Breast epithelium (tissue), 4 donors: ENCODE results near the gene CSH2. TPM values are rescaled to one million over a fixed set of nuclear protein-coding genes. Genes with fewer than 3 reads are reported as not detected.
"Not testable (repeated sequence)": the region's sequence is repeated elsewhere in the genome, so short reads cannot be mapped to it uniquely, and the experiment has no call there.

Source experiments
- DNase-seq, 2 donors: peaks; one replicate each; pipeline ENCODE4 v3.0.0-alpha.2; 2019; ENCODE audit warnings: low spot score in 2 of 2
- H3K27ac ChIP-seq, 2 donors: fragments of 200-600 bp; sonication (generic) in 1 of 2; one replicate each; pipeline ENCODE4 v1.5.1; 2016 to 2019; ENCODE audit warnings: mild to moderate bottlenecking in 1 of 2
- H3K27me3 ChIP-seq, 2 donors: fragments of 200-600 bp; sonication (generic) in 1 of 2; one replicate each; pipeline versions ENCODE4 v1.5.1 to v1.6.0; 2017 to 2019; ENCODE audit warnings: control low read depth in 1 of 2, mild to moderate bottlenecking in 1 of 2
- H3K36me3 ChIP-seq: fragments of 200-600 bp; one replicate; pipeline ENCODE4 v1.5.1; 2019
- H3K4me1 ChIP-seq, 2 donors: fragments of 200-600 bp; sonication (generic); one replicate each; pipeline ENCODE4 v1.5.1; 2016 to 2019; ENCODE audit warnings: control low read depth in 1 of 2
- H3K4me3 ChIP-seq, 3 donors: fragments of 200-600 bp; sonication (generic); 1 replicate in 2 of 3; 2 replicates in 1 of 3; pipeline ENCODE4 v1.5.1; 2016 to 2019; ENCODE audit warnings: mild to moderate bottlenecking in 3 of 3, moderate library complexity in 2 of 3
- H3K9me3 ChIP-seq, 2 donors: fragments of 200-600 bp; sonication (generic) in 1 of 2; one replicate each; pipeline ENCODE4 v1.5.1; 2016 to 2019; ENCODE audit warnings: control low read depth in 1 of 2
- POLR2A ChIP-seq: fragments of 450-650 bp; IDR thresholded peaks from one replicate; pipeline ENCODE4 v1.6.1; 2016; ENCODE audit warnings: antibody characterized with exemption, mild to moderate bottlenecking, moderate library complexity
- POLR2AphosphoS5 ChIP-seq, 3 donors: sonication (generic); formaldehyde crosslinking; IDR thresholded peaks; one replicate each; pipeline ENCODE4 v1.6.1; 2017; ENCODE audit warnings: antibody characterized with exemption in 3 of 3
- intact Hi-C: fragments of 100-400 bp; cut with DNase I; formaldehyde crosslinking; loops from one replicate; pipeline ENCODE4 v1.15.1; 2023; ENCODE audit warnings: low total_unique reads
- total RNA-seq, 3 donors: library from RNA; depleted of rRNA; stranded (reverse); fragments of >200 nt; gene quantifications; one replicate each; pipeline ENCODE4 v1.1.0, GENCODE V29; 2016
- TF ChIP-seq, protein P1 (sequence below), 3 donors: fragments of 450-650 bp; IDR thresholded peaks; one replicate each; pipeline ENCODE4 v1.5.1; 2016 to 2017; ENCODE audit warnings: antibody characterized with exemption in 3 of 3, mild to moderate bottlenecking in 3 of 3, moderate library complexity in 3 of 3

Gene CSH2
- total RNA-seq, 3 donors from 2014 or later = not detected

DNA sequence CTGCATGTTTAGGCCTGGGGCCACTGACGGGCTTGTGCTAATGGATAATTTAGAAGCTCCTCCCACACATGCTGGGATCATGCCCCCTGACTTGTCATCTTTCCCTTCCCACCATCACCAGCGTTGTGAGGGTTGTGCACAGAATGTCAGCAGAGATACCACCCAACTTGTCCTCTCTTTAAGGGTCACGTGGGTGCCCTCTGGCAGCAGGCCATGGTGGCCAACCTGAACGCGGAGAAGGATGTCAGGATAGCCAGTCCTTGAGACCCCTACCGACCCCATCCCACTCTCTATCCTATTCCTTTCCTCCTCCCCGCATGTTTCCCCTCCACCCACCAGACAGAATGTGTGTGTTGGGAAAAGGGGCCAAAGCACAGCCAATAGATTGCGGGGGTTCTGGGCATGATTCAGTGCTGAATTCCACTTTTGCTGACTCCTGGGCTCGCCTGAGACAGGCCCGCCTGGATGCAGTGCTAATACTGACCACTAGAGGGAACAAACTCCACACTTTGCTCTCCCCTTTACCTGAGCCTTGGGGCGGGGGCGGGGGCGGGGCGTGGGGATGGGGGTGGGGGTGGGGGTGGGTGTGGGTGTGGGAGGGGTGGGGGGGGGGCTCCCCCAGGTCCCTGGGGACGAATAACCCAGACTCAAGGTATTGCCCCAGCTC lies 8.6 kb upstream of the CSH2 start, which contains the start of gene GH2:
GH2 (minus strand) TSS at position 10 of the 667 bp plus-strand sequence. CDS start 143 bp downstream, outside the sequence.
- intact Hi-C loops = no loop called here
- Histone ChIP-seq H3K36me3 (no peaks in the 10 kb centered on the region), H3K27me3 (no peaks in the 10 kb centered on the region), H3K4me1 (no peaks in the 10 kb centered on the region), H3K9me3 (no peaks in the 10 kb centered on the region), H3K4me3 (no peak within 1 kb of the TSS), H3K27ac (no peak within 1 kb of the TSS)
- DNase-seq = no peak
- TF ChIP-seq, protein P1, sequence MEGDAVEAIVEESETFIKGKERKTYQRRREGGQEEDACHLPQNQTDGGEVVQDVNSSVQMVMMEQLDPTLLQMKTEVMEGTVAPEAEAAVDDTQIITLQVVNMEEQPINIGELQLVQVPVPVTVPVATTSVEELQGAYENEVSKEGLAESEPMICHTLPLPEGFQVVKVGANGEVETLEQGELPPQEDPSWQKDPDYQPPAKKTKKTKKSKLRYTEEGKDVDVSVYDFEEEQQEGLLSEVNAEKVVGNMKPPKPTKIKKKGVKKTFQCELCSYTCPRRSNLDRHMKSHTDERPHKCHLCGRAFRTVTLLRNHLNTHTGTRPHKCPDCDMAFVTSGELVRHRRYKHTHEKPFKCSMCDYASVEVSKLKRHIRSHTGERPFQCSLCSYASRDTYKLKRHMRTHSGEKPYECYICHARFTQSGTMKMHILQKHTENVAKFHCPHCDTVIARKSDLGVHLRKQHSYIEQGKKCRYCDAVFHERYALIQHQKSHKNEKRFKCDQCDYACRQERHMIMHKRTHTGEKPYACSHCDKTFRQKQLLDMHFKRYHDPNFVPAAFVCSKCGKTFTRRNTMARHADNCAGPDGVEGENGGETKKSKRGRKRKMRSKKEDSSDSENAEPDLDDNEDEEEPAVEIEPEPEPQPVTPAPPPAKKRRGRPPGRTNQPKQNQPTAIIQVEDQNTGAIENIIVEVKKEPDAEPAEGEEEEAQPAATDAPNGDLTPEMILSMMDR (IDR thresholded peaks at IDR 0.05) = peak in 2 of 3 donors; percentile 21 to 30
- TF ChIP-seq POLR2AphosphoS5 (IDR thresholded peaks at IDR 0.05) = no peak
- TF ChIP-seq POLR2A = no peak

DNA sequence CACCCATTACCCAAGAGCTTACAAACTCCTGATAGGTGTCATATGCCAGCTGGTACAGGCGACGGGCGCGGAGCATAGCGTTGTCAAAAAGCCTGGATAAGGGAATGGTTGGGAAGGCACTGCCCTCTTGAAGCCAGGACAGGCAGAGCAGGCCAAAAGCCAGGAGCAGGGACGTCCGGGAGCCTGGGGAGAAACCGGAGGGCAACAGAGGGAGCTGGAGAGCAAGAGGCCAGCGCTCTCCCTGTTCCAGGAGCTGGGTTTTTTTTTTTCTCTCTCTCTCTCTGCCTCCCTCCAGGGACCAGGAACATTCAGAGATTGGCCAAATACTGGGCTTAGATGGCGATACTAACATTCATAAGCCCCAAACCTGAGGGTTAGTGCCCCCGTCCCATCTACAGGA lies 7.9 kb upstream of the CSH2 start:
- intact Hi-C loops, H3K4me3 ChIP-seq, H3K9me3 ChIP-seq, H3K27ac ChIP-seq, DNase-seq, H3K36me3 ChIP-seq, H3K4me1 ChIP-seq, H3K27me3 ChIP-seq: not testable (repeated sequence)

DNA sequence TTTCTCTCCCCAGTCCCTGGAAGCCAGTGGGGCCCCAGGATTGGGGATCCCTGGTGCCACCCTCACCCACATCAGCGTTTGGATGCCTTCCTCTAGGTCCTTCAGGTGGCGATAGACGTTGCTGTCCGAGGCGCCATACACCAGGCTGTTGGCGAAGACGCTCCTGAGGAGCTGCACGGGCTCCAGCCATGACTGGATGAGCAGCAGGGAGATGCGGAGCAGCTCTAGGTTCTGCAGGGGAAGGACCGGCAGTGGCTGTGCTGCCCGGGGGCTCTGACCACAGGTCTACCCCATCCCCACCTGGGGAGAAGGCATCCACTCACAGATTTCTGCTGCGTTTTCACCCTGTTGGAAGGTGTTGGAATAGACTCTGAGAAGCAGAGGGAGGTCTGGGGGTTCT lies 7.2 kb upstream of the CSH2 start:
- intact Hi-C loops = no loop called here
- H3K36me3 ChIP-seq = no peaks in the 10 kb centered on the region
- no peak for DNase-seq
- TF ChIP-seq, protein P1 (IDR thresholded peaks at IDR 0.05) = no peak
- TF ChIP-seq POLR2A = no peak
- no peak for TF ChIP-seq POLR2AphosphoS5 (IDR thresholded peaks at IDR 0.05)
- H3K27me3 ChIP-seq = no peaks in the 10 kb centered on the region
- no peaks in the 10 kb centered on the region for H3K4me1 ChIP-seq
- H3K9me3 ChIP-seq = no peaks in the 10 kb centered on the region
- no peak overlapping the region for H3K4me3 ChIP-seq
- no peak overlapping the region for H3K27ac ChIP-seq

DNA sequence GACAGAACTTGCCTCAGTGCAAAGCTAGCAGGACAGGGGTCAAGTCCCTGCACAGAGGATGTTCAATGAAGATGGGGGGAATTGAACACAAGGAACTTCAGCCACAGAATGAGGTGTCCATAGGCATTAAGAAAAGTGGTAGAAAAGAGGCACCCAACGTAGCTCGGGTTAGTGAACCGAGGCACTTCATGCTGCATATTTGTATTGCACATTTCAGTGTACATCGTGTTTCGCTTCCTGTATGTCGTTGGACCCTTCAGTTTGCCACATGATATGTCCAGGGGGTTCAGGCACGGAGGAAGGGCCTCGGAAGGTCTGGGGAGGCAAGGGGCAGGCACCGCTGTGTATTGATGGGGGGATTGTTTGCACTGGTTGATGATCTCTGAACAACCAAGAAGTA lies 4.9 kb upstream of the CSH2 start:
- H3K4me3 ChIP-seq, H3K36me3 ChIP-seq, H3K4me1 ChIP-seq, intact Hi-C loops, DNase-seq, H3K27me3 ChIP-seq, H3K27ac ChIP-seq, H3K9me3 ChIP-seq: not testable (repeated sequence)

DNA sequence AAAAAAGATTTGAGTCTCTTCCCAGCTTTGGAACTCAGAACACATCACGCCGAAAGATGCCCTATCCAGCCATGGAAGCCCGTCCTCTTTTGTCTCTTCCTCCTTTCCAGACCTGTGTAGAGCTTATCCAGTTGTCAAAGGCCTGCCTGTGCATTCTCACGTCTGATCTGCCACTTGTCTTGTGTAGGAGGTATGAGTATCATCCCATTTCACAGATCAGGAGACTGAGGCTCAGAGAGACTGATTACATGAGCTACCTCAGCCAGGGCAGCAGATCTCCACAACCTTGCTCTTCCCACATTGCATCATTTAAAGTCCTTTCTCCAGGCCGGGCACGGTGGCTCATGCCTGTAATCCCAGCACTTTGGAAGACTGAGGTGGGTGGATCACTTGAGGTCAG lies 1.2 kb upstream of the CSH2 start:
- intact Hi-C loops, H3K27ac ChIP-seq, H3K27me3 ChIP-seq, DNase-seq, H3K36me3 ChIP-seq, H3K4me1 ChIP-seq, H3K4me3 ChIP-seq, H3K9me3 ChIP-seq: not testable (repeated sequence)

DNA sequence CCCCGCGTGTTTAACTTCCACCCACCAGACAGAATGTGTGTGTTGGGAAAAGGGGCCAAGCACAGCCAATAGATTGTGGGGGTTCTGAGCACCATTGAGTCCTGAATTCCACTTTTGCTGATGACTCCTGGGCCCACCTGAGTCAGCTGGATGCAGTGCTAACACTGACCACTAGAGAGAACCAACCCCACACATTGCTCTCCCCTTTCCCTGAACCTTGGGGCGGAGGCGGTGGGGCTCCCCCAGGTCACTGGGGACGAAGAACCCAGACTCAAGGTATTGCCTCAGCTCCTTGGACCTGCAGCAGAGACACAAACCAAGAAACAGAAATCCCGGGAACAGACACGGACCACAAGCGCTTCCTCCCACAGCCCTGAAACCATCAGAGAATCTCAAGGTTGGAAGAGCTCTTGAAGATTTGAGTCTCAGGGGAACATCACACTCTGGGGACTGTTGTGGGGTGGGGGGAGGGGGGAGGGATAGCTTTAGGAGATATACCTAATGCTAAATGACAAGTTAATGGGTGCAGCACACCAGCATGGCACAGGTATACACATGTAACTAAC lies 667 bp upstream of the CSH2 start:
- H3K4me1 ChIP-seq, H3K9me3 ChIP-seq, intact Hi-C loops, H3K27ac ChIP-seq, H3K36me3 ChIP-seq, H3K4me3 ChIP-seq, DNase-seq, H3K27me3 ChIP-seq: not testable (repeated sequence)

DNA sequence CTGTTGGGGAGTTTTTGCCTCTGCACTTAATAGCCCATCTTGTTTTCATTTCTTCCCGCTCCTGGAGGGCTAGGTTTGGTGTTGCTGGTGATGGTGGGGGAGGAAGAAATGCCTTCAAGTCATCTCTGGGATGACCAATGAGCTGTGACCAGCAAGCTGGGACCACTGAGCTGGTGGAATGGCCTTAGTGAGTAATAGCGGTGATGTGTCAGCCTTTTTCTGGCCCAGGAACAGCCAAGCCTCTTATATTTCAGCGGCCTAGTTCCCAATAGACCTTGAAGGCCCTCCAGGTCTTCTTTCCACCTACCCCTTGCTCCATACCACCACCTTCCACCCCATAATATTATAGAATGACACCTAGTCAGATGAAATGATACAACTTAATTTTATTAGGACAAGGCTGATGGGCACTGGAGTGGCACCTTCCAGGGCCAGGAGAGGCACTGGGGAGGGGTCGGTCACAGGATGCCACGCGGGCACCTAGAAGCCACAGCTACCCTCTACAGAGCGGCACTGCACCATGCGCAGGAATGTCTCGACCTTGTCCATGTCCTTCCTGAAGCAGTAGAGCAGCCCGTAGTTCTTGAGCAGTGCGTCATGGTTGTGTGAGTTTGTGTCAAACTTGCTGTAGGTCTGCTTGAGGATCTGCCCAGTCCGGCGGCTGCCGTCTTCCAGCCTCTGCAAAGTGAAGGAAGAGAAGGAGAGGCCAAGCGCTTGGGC lies 1.7 kb downstream of the CSH2 start:
- H3K4me3 ChIP-seq, DNase-seq, H3K27ac ChIP-seq, H3K27me3 ChIP-seq, intact Hi-C loops, H3K36me3 ChIP-seq, H3K4me1 ChIP-seq, H3K9me3 ChIP-seq: not testable (repeated sequence)

DNA sequence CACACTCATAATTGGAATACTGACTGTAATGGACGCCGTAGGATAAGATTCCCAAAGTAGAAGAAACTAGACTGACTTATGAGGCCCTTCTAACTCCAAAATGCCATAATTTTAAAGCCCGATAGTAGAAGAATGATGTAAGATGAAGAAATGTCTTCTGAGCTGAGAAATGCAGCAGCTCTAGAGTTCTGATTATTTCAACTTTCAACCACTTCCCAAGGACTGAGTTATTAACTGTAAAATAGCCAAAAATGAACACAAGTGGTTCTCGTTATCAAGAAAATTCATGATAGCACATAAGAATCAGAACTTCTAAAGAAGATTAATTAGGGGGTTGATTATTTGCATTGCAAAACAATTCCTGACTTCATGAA lies 3.2 kb downstream of the CSH2 start:
- H3K4me3 ChIP-seq, H3K27me3 ChIP-seq, intact Hi-C loops, H3K27ac ChIP-seq, DNase-seq, H3K4me1 ChIP-seq, H3K9me3 ChIP-seq, H3K36me3 ChIP-seq: not testable (repeated sequence)

DNA sequence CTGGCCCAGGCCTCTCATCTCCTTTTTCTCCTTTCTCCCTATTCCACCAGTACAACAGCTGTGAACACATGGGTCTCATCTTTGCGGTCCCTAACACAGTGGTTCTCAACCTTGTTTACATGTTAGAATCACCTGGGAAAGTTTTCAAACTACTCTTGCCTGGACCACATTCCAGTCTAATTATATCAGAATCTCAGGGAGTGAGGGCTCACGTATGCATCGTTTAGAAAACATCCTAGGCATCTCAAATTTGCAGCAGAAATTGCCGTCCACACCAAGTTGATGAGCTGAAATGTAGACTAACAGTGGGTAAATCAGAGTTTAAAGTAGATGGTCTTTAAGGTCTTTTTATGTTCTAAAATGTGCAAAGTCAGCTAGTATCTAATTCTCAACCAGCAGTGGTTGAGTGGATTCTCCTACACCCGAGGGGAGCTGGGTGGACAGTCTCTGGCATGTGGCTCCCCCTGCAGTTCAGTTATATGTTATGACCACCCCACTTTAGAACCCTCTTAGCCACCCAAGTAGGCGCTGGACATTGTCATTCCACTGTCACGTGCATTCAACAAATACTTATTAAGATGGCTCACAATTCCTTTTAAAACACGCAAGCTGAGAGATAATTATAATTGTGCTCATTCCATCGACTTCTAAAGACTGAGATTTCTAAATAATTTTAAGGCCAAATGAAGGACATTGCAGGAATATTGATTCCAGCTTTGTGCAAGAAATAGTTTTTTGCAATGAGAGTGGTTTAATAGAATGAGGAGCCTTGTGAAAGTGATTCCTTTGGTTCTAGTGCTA lies 3.8 kb downstream of the CSH2 start:
- H3K27ac ChIP-seq, intact Hi-C loops, H3K4me1 ChIP-seq, H3K4me3 ChIP-seq, H3K27me3 ChIP-seq, H3K36me3 ChIP-seq, H3K9me3 ChIP-seq, DNase-seq: not testable (repeated sequence)

DNA sequence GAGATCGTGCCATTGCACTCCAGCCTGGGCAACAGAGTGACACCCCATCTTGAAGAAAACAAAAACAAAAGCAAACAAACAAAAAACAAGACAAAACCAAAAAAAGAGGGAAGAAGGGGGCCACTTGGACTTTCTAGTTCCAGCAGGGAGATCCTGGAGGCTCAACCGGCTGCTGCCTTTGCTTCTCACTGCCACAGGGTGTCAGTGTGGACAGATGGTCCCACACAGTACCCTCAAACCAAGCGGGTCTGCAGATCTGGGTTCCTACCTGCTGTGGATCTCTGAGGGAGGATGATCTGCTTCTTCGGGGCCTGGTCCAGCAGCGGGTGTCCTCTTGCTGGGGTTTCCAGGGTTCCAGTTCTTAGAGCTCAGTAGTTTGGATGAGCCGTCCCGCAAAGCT lies 6.9 kb downstream of the CSH2 start:
- H3K4me3 ChIP-seq, H3K4me1 ChIP-seq, H3K27ac ChIP-seq, H3K36me3 ChIP-seq, H3K27me3 ChIP-seq, intact Hi-C loops, DNase-seq, H3K9me3 ChIP-seq: not testable (repeated sequence)
